Transverse colon (tissue), 3 donors: ENCODE results near the gene CGB1.

Experiments used
- CTCF ChIP-seq, 5 experiments: fragments of 200-600 bp in 3 of 5; fragments of 450-650 bp in 2 of 5; sonication (generic) in 3 of 5; IDR thresholded peaks; 1 replicate in 2 of 5; 2 replicates in 3 of 5; pipeline ENCODE4 v1.5.1; 2016 to 2017; ENCODE audit warnings: antibody characterized with exemption in 5 of 5, inconsistent platforms in 3 of 5, mild to moderate bottlenecking in 2 of 5, moderate library complexity in 1 of 5
- POLR2A ChIP-seq: fragments of 450-650 bp; IDR thresholded peaks from one replicate; pipeline ENCODE4 v1.6.1; 2016; ENCODE audit warnings: antibody characterized with exemption, mild to moderate bottlenecking, moderate library complexity

- TF ChIP-seq CTCF (IDR thresholded peaks at IDR 0.05): no peak
- TF ChIP-seq POLR2A: no peak
These were observed 47.7 kb upstream of the CGB1 start for GRCh38 chr19:49084206-49085019.
